Testis (tissue), 2 donors: Measurements from ENCODE around the gene FKBP7.

ENCODE experiments used
- POLR2A ChIP-seq: fragments of 450-650 bp; IDR thresholded peaks from one replicate; pipeline ENCODE4 v1.6.1; 2017; ENCODE audit warnings: antibody characterized with exemption, mild to moderate bottlenecking, moderate library complexity
- TF ChIP-seq, protein P1 (sequence below), 3 experiments: fragments of 450-650 bp in 2 of 3; fragments of 200-600 bp in 1 of 3; sonication (generic) in 1 of 3; IDR thresholded peaks; one replicate each; pipeline ENCODE4 v1.5.1; 2016 to 2019; ENCODE audit warnings: antibody characterized with exemption in 3 of 3, mild to moderate bottlenecking in 2 of 3, moderate library complexity in 1 of 3

DNA sequence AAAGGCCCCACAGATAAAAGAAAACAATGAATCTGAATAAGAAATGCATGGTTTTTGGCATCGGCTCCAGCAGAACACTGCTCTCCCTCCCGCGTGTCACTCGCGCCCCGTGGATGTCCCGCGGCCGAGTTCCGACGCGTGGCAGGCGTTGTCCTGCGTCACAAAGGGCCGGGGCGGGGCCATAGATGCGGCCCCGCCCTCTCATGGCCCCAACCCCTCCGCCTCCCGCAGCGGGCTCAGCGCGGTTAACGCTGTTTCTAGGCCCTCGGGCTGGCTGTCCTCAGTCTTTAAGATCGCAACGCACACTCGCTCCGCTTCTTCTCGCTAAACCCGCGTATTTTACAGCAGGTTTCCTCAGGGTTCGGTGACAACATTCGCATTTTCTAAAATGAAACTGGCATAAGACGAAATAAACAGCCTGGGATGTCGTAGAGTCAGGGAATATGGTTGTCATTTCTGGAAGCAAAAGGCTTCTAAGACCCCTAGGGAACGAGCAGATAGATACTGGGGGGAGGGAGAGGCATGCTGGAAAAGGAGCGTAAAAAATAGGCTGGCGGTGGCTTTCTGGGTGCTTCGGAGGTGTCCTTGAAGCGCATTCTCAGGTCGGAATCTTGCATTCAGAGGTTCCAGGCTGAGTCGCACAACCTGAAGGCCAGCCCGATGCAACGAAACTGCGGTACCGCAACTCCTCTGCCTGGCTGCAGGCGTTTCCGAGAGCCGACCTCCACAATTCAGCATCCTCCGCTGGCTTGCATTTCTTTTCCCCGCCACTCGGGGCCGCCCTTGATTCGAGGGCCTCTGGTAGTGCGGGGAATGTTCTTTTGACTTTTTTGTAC, at the start of gene FKBP7:
- TF ChIP-seq, protein P1, sequence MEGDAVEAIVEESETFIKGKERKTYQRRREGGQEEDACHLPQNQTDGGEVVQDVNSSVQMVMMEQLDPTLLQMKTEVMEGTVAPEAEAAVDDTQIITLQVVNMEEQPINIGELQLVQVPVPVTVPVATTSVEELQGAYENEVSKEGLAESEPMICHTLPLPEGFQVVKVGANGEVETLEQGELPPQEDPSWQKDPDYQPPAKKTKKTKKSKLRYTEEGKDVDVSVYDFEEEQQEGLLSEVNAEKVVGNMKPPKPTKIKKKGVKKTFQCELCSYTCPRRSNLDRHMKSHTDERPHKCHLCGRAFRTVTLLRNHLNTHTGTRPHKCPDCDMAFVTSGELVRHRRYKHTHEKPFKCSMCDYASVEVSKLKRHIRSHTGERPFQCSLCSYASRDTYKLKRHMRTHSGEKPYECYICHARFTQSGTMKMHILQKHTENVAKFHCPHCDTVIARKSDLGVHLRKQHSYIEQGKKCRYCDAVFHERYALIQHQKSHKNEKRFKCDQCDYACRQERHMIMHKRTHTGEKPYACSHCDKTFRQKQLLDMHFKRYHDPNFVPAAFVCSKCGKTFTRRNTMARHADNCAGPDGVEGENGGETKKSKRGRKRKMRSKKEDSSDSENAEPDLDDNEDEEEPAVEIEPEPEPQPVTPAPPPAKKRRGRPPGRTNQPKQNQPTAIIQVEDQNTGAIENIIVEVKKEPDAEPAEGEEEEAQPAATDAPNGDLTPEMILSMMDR (IDR thresholded peaks at IDR 0.05): peak; percentile 38 to 73 (median 50)
- TF ChIP-seq POLR2A: peak; percentile 69
